ENCODE results near the gene GMEB2.

GMEB2 gene

GRCh38 chr20:63555661-63556381, 71.1 kb downstream of the GMEB2 start:
- no peak for DNase-seq

GRCh38 chr20:63554361-63555278, 72.3 kb downstream of the GMEB2 start:
- no peak for DNase-seq

GRCh38 chr20:63553933-63554290, 73.0 kb downstream of the GMEB2 start, which contains the start of gene FNDC11:
TSS of gene FNDC11 (plus strand) at chr20:63554159. CDS start at chr20:63555664, 1,505 bp downstream.
- no peak for DNase-seq

- DNase-seq, result peak; percentile 70
Observed at GRCh38 chr20:63553251-63553932, 73.5 kb downstream of the GMEB2 start.

GRCh38 chr20:63552481-63553249, 74.2 kb downstream of the GMEB2 start:
- DNase-seq, result no peak

- no peak for DNase-seq
Observed at GRCh38 chr20:63551068-63551467, 75.8 kb downstream of the GMEB2 start.

GRCh38 chr20:63549679-63550282, 77.1 kb downstream of the GMEB2 start:
- DNase-seq, result no peak

GRCh38 chr20:63549019-63549418, 77.9 kb downstream of the GMEB2 start:
- DNase-seq, result no peak

- DNase-seq, result no peak
Observed at GRCh38 chr20:63548542-63548941, 78.4 kb downstream of the GMEB2 start.

GRCh38 chr20:63547725-63548480, 79.0 kb downstream of the GMEB2 start, which contains the start of gene SRMS:
TSS of gene SRMS (minus strand) at chr20:63547749. CDS start at chr20:63547463, 286 bp downstream.
- no peak for DNase-seq

GRCh38 chr20:63546956-63547724, 79.8 kb downstream of the GMEB2 start:
- no peak for DNase-seq

- DNase-seq, result no peak
Observed at GRCh38 chr20:63546256-63546955, 80.5 kb downstream of the GMEB2 start.

- DNase-seq, result no peak
Observed at GRCh38 chr20:63545814-63546213, 81.1 kb downstream of the GMEB2 start.

- no peak for DNase-seq
Observed at GRCh38 chr20:63544958-63545516, 81.9 kb downstream of the GMEB2 start.

GRCh38 chr20:63544241-63544957, 82.5 kb downstream of the GMEB2 start:
- DNase-seq, result no peak

GRCh38 chr20:63543733-63544132, 83.2 kb downstream of the GMEB2 start:
- DNase-seq, result no peak

GRCh38 chr20:63543131-63543530, 83.8 kb downstream of the GMEB2 start:
- DNase-seq, result no peak

- DNase-seq, result no peak
Observed at GRCh38 chr20:63542696-63543095, 84.2 kb downstream of the GMEB2 start.
